ENCODE results near the gene TALDO1. TPM values are rescaled to one million over a fixed set of nuclear protein-coding genes. Genes with fewer than 3 reads are reported as not detected.

Gene TALDO1
- total and polyA plus RNA-seq, 10 of the 15 experiments (the other 5 are each of a cell fraction or from before 2014, with no cell fraction given), result 121 to 302 (median 182) TPM

DNA sequence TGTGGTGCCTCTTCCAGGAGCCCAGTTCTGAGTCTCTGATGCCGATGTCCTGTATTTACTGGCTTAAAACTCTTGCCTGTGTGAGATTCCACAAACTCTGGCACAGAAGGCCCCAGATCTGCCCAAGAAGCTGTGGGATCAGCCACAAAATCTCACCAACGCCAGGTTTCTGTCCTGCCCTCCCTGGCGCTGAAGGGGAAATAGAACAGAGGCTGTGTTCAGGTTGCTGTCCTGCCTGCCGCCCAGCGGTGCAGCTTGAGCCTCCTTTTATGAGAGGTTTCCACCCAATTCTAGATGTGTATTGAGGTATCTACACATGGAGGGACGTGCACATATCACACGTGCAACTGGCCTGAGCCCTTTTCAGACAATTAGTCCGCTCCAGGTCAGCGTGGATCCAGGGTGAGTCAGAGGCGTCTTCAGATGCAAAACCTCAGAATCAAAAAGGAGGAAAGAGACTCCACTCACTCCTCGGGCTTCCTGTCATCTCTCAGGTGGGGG is 49.4 kb upstream of the TALDO1 start:
- H3K27ac ChIP-seq (ENCODE audit: control insufficient read depth, insufficient read depth), result no peak overlapping the region; the same call in 1 of the 2 replicates
- ChIA-PET CTCF (interaction anchor here (0.9 to 5.8 kb wide), 3 partner anchors 27 to 143 kb away, joined by 3 to 127 read pairs (median 4); no protein-coding TSS in a partner anchor), SMC1A (ENCODE audit: uncharacterized antibody, unreplicated experiment) (interaction anchor here (0.9 to 3.1 kb wide), 5 partner anchors 23 to 48 kb away, joined by 3 to 30 read pairs (median 8); no protein-coding TSS in a partner anchor), POLR2A (interaction anchor here (0.5 to 6.5 kb wide), 5 partner anchors 15 to 179 kb away, joined by 3 to 72 read pairs (median 3); no protein-coding TSS in a partner anchor), RAD21 (ENCODE audit: unreplicated experiment) (interaction anchor here (0.7 to 8.1 kb wide), 4 partner anchors 23 to 143 kb away, joined by 3 to 112 read pairs (median 18); no protein-coding TSS in a partner anchor)
- no TSS peak for BruUV-seq (replicated peaks)
- FAIRE-seq (no peak), ATAC-seq (no peak), DNase-seq (ENCODE audit: low read depth, low spot score) (no peak)
- 75% methylated on average over 11 of the region's 11 CpGs for WGBS (ENCODE audit: insufficient coverage, insufficient replicate concordance, low lambda C conversion rate, missing lambda C conversion rate)
- H3K4me3 ChIP-seq, result no peak overlapping the region
- H4K20me1 ChIP-seq (ENCODE audit: control insufficient read depth, insufficient read depth), result no peaks in the 10 kb centered on the region
- no peak for TF ChIP-seq CHD2 (IDR thresholded peaks at IDR 0.05; ENCODE audit: borderline replicate concordance, low read depth, low read length)
- TF ChIP-seq, protein P1, sequence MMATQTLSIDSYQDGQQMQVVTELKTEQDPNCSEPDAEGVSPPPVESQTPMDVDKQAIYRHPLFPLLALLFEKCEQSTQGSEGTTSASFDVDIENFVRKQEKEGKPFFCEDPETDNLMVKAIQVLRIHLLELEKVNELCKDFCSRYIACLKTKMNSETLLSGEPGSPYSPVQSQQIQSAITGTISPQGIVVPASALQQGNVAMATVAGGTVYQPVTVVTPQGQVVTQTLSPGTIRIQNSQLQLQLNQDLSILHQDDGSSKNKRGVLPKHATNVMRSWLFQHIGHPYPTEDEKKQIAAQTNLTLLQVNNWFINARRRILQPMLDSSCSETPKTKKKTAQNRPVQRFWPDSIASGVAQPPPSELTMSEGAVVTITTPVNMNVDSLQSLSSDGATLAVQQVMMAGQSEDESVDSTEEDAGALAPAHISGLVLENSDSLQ (IDR thresholded peaks at IDR 0.05), result no peak
- no peak for TF ChIP-seq RAD51 (IDR thresholded peaks at IDR 0.05)
- TF ChIP-seq RELA (IDR thresholded peaks at IDR 0.05; ENCODE audit: borderline replicate concordance, partially characterized antibody), result no peak
- no peaks in the 10 kb centered on the region for H3K27me3 ChIP-seq (replicated peaks in 1 of 2; ENCODE audit: control insufficient read depth in 2 of 2, insufficient read depth in 2 of 2, low read length in 1 of 2)
- H3K36me3 ChIP-seq (ENCODE audit: control insufficient read depth in 2 of 2, insufficient read depth in 2 of 2, low read length in 1 of 2), result peaks cover 0 to 5% of the 10 kb centered on the region in 2 experiments; a peak in 2 of 4 replicates
- in situ Hi-C loops (cut with MboI) (no loop called here), intact Hi-C loops (cut with micrococcal nuclease; ENCODE audit: unreplicated experiment) (loop anchor here (2.0 kb wide), 1 partner anchor 23 kb away; no protein-coding TSS in a partner anchor)
- H3K4me1 ChIP-seq (ENCODE audit: control insufficient read depth, insufficient read depth, low read length), result peaks cover 17% of the 10 kb centered on the region
- no peaks in the 10 kb centered on the region for H3K9me3 ChIP-seq (replicated peaks; ENCODE audit: control insufficient read depth, insufficient read depth, low read length)
- H3K4me2 ChIP-seq (ENCODE audit: control insufficient read depth, insufficient read depth), result peak overlapping the region; percentile 34; the same call in 1 of the 2 replicates
- peaks cover 28% of the 10 kb centered on the region for H3K79me2 ChIP-seq (ENCODE audit: control insufficient read depth, insufficient read depth, low read length)
- no peak overlapping the region for H3K9ac ChIP-seq (ENCODE audit: control insufficient read depth, insufficient read depth, low read length)
- H2AFZ ChIP-seq (ENCODE audit: control insufficient read depth, low read depth, low read length), result no peak overlapping the region

All from GM12878 (cell line).